Karpas-422 (cell line): ENCODE results near the gene PXYLP1. TPM values are rescaled to one million over a fixed set of nuclear protein-coding genes. Genes with fewer than 3 reads are reported as not detected.

Source experiments
- DNase-seq: peaks from one replicate; pipeline ENCODE4 v3.0.0-alpha.2; 2015
- H2AFZ ChIP-seq: fragments of 200-600 bp; sonication (generic); 2 replicates; pipeline ENCODE4 v1.6.1; 2014; ENCODE audit warnings: antibody characterized with exemption, low read length, mixed read lengths
- H3K27ac ChIP-seq: fragments of 200-600 bp; sonication (generic); 2 replicates; pipeline ENCODE4 v1.5.1; 2014; ENCODE audit warnings: mild to moderate bottlenecking, low read length, moderate library complexity
- H3K27me3 ChIP-seq: fragments of 200-600 bp; sonication (generic); 2 replicates; pipeline ENCODE4 v1.6.1; 2014; ENCODE audit warnings: low read length, mixed read lengths
- H3K36me3 ChIP-seq: fragments of 200-600 bp; sonication (generic); 2 replicates; pipeline ENCODE4 v1.6.1; 2014; ENCODE audit warnings: low read length, mixed read lengths; ENCODE audit not compliant: insufficient read depth
- H3K4me1 ChIP-seq: fragments of 200-600 bp; sonication (generic); 2 replicates; pipeline ENCODE4 v1.6.1; 2014; ENCODE audit warnings: mild to moderate bottlenecking, low read length, mixed read lengths
- H3K4me2 ChIP-seq: fragments of 200-600 bp; sonication (generic); 2 replicates; pipeline ENCODE4 v1.6.1; 2014; ENCODE audit warnings: low read length, low read depth, mild to moderate bottlenecking; ENCODE audit not compliant: poor library complexity, severe bottlenecking
- H3K4me3 ChIP-seq: fragments of 200-600 bp; sonication (generic); 2 replicates; pipeline ENCODE4 v1.5.1; 2014; ENCODE audit warnings: mild to moderate bottlenecking, antibody characterized with exemption, low read length, mixed read lengths
- H3K79me2 ChIP-seq: fragments of 200-600 bp; sonication (generic); 2 replicates; pipeline ENCODE4 v1.6.1; 2014; ENCODE audit warnings: mild to moderate bottlenecking, low read length, mixed read lengths
- H3K9ac ChIP-seq: fragments of 200-600 bp; sonication (generic); 2 replicates; pipeline ENCODE4 v1.6.0; 2014; ENCODE audit warnings: low read length
- H3K9me2 ChIP-seq: fragments of 200-600 bp; sonication (generic), shearing (Covaris generic); replicated peaks from 2 replicates; pipeline ENCODE4 v1.6.0; 2014; ENCODE audit warnings: mild to moderate bottlenecking, low read length, moderate library complexity; ENCODE audit not compliant: insufficient read depth
- H3K9me3 ChIP-seq: fragments of 300-700, 200-600 bp; sonication (generic); 2 replicates; pipeline ENCODE4 v1.6.1; 2014; ENCODE audit warnings: low read length, mixed read lengths
- H4K20me1 ChIP-seq: fragments of 200-600 bp; sonication (generic); 2 replicates; pipeline ENCODE4 v1.6.1; 2014; ENCODE audit warnings: mild to moderate bottlenecking, antibody characterized with exemption, low read length, low read depth; ENCODE audit not compliant: insufficient read depth
- total RNA-seq: library from RNA; depleted of rRNA; stranded (reverse); fragments of >200 nt; shearing (Covaris generic); gene quantifications from 2 replicates; pipeline ENCODE4 v1.2.3, GENCODE V29; 2014; ENCODE audit warnings: low replicate concordance

Gene PXYLP1
- total RNA-seq, 1 experiment from 2014 or later = 4.6 TPM

DNA sequence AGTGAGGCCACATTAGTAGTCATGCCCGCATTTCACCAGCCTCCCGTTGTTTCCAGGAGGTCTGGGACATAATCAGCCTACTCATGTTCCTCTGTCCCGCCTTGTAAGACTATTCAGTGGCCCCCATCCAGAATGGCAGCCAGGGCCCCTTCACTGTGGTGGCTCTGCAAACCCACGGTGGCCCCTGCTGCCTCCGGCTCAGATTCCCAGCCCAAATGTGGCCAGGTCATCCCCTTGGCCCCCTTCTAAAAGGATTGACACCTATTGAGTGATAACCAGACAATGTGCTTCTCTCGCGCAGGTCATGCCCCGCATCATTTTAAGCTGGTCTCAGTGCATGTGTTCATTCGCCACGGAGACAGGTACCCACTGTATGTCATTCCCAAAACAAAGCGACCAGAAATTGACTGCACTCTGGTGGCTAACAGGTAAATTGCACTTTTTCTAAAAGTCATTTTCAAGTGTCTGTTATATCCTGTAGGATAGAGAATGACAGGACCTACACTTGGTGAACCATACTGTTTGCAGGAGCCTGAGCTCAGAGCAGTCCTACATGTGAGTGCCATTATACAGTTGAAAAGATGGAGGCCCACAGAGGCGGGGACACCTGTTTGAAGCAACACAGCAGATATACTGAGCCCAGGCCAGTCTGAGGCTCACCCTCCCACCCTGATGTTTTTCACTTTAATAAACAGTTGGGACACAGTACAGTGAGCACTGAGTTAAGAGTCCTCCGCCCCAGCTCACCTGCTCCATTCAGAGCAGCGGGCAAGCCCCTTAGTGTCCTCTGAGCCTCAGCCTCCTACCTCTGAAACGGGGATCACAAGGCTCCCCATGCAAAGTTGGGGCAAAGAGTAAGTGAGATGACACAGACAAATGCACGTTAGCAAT is 47.7 kb downstream of the PXYLP1 start:
- H3K27me3 ChIP-seq = no peaks in the 10 kb centered on the region
- no peaks in the 10 kb centered on the region for H3K79me2 ChIP-seq
- H3K9me3 ChIP-seq = no peaks in the 10 kb centered on the region
- H3K4me1 ChIP-seq = no peaks in the 10 kb centered on the region
- no peak overlapping the region for H3K9ac ChIP-seq
- H3K9me2 ChIP-seq = no peaks in the 10 kb centered on the region
- no peak overlapping the region for H3K4me3 ChIP-seq
- peak; percentile 59 for DNase-seq
- H2AFZ ChIP-seq = no peak overlapping the region
- H3K36me3 ChIP-seq = no peaks in the 10 kb centered on the region
- H3K4me2 ChIP-seq = no peak overlapping the region
- no peak overlapping the region for H3K27ac ChIP-seq
- no peaks in the 10 kb centered on the region for H4K20me1 ChIP-seq

- Histone ChIP-seq H3K9ac (no peak overlapping the region), H3K9me2 (no peaks in the 10 kb centered on the region), H3K27ac (no peak overlapping the region), H3K4me2 (no peak overlapping the region), H3K27me3 (no peaks in the 10 kb centered on the region), H3K36me3 (no peaks in the 10 kb centered on the region), H3K9me3 (no peaks in the 10 kb centered on the region), H3K4me3 (no peak overlapping the region), H3K4me1 (no peaks in the 10 kb centered on the region), H2AFZ (no peak overlapping the region), H3K79me2 (no peaks in the 10 kb centered on the region), H4K20me1 (no peaks in the 10 kb centered on the region)
- DNase-seq = no peak
These were observed 48.5 kb downstream of the PXYLP1 start for GRCh38 chr3:141280086-141280485.

- no peak for DNase-seq
- H3K4me1 ChIP-seq = no peaks in the 10 kb centered on the region
- no peaks in the 10 kb centered on the region for H3K9me3 ChIP-seq
- no peaks in the 10 kb centered on the region for H3K9me2 ChIP-seq
- no peaks in the 10 kb centered on the region for H3K27me3 ChIP-seq
- H3K79me2 ChIP-seq = no peaks in the 10 kb centered on the region
- no peaks in the 10 kb centered on the region for H3K36me3 ChIP-seq
- H3K27ac ChIP-seq = no peak overlapping the region
- H3K9ac ChIP-seq = no peak overlapping the region
- H3K4me3 ChIP-seq = no peak overlapping the region
- no peak overlapping the region for H2AFZ ChIP-seq
- no peak overlapping the region for H3K4me2 ChIP-seq
- no peaks in the 10 kb centered on the region for H4K20me1 ChIP-seq
These were observed 49.1 kb downstream of the PXYLP1 start for GRCh38 chr3:141280690-141281089.

DNA sequence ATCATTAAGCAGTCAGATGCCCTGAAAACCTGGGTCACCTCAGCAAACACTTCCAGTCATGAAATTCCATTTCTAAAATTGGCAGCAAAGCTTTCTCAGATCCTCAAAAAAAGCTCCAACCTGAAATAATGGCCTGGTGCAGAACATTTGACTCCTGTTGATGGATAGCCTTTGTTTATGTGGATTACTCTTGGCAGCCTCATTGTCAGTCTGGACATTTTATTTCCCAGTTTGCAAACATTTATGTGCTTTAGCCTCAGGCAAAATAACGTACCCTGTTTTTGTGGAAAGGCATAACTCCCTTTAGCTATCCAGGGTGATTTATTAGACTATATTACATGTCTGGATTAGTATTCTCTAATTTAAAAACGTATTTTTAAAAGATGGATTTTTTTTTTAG is 53.9 kb downstream of the PXYLP1 start:
- no peaks in the 10 kb centered on the region for H3K36me3 ChIP-seq
- H3K79me2 ChIP-seq = no peaks in the 10 kb centered on the region
- no peaks in the 10 kb centered on the region for H3K9me3 ChIP-seq
- H3K4me2 ChIP-seq = no peak overlapping the region
- H3K27ac ChIP-seq = no peak overlapping the region
- H3K4me1 ChIP-seq = no peaks in the 10 kb centered on the region
- H2AFZ ChIP-seq = no peak overlapping the region
- no peak overlapping the region for H3K9ac ChIP-seq
- H3K27me3 ChIP-seq = no peaks in the 10 kb centered on the region
- H3K4me3 ChIP-seq = no peak overlapping the region
- H4K20me1 ChIP-seq = no peaks in the 10 kb centered on the region
- no peak for DNase-seq
- no peaks in the 10 kb centered on the region for H3K9me2 ChIP-seq

GRCh38 chr3:141286856-141287255 is 55.2 kb downstream of the PXYLP1 start:
- Histone ChIP-seq H3K9ac (no peak overlapping the region), H3K27me3 (no peaks in the 10 kb centered on the region), H3K27ac (no peak overlapping the region), H3K9me2 (no peaks in the 10 kb centered on the region), H3K36me3 (no peaks in the 10 kb centered on the region), H3K9me3 (no peaks in the 10 kb centered on the region), H4K20me1 (no peaks in the 10 kb centered on the region), H3K4me3 (no peak overlapping the region), H2AFZ (no peak overlapping the region), H3K4me2 (no peak overlapping the region), H3K4me1 (no peaks in the 10 kb centered on the region), H3K79me2 (no peaks in the 10 kb centered on the region)
- no peak for DNase-seq

DNA sequence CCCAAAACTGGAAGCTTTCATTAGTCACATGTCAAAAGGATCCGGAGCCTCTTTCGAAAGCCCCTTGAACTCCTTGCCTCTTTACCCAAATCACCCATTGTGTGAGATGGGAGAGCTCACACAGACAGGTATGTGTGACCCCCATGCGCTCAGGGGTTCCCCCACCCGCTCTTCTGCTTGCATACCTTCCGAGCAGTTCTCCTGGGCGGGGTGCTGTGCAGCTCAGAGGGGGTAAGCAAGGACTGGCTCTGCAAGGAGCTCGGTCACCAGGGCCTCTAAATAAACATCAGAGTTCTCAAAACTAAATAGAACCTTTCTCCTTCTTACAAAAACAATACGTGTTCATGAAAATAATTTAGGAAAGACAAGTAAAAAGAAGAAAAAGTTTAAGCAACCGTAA is 55.7 kb downstream of the PXYLP1 start:
- Histone ChIP-seq H3K9ac (no peak overlapping the region), H3K36me3 (no peaks in the 10 kb centered on the region), H2AFZ (no peak overlapping the region), H3K27ac (no peak overlapping the region), H4K20me1 (no peaks in the 10 kb centered on the region), H3K27me3 (no peaks in the 10 kb centered on the region), H3K9me2 (no peaks in the 10 kb centered on the region), H3K9me3 (no peaks in the 10 kb centered on the region), H3K79me2 (no peaks in the 10 kb centered on the region), H3K4me2 (no peak overlapping the region), H3K4me1 (no peaks in the 10 kb centered on the region), H3K4me3 (no peak overlapping the region)
- DNase-seq = no peak

DNA sequence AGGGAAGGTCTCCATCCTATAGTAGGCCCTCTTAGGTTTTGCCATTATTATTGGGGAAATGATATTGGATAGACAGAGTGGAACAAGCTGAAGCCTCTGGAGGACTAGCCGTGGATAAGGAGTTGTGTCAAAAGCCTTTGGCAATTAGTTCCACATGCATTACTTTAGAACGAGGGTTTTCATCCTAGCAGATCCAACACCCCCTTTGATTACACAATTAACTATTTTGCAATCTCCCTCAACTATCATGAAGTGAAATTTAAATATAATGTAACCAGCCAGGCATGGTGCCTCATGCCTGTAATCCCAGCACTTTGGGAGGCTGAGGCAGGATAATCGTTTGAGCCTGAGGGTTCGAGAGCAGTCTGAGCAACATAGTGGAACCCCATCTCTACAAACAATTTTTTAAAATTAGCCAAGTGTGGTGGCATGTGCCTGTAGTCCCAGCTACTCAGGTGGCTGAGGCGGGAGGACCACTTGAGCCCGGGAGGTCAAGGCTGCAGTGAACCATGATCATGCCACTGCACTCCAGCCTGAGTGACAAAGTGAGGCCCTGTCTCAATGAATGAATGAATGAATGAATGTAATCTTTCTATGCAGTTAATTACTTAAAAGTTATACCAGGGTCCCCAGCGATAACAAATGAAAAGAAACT is 56.8 kb downstream of the PXYLP1 start:
- no peak overlapping the region for H3K4me2 ChIP-seq
- no peak overlapping the region for H3K4me3 ChIP-seq
- no peak overlapping the region for H3K27ac ChIP-seq
- no peaks in the 10 kb centered on the region for H3K9me2 ChIP-seq
- DNase-seq = no peak
- no peaks in the 10 kb centered on the region for H4K20me1 ChIP-seq
- no peaks in the 10 kb centered on the region for H3K36me3 ChIP-seq
- H3K4me1 ChIP-seq = no peaks in the 10 kb centered on the region
- H3K27me3 ChIP-seq = no peaks in the 10 kb centered on the region
- no peaks in the 10 kb centered on the region for H3K9me3 ChIP-seq
- no peak overlapping the region for H2AFZ ChIP-seq
- H3K79me2 ChIP-seq = no peaks in the 10 kb centered on the region
- H3K9ac ChIP-seq = no peak overlapping the region

- Histone ChIP-seq H3K27ac (no peak overlapping the region), H3K36me3 (no peaks in the 10 kb centered on the region), H3K9ac (no peak overlapping the region), H3K4me2 (no peak overlapping the region), H3K9me3 (no peaks in the 10 kb centered on the region), H2AFZ (no peak overlapping the region), H4K20me1 (no peaks in the 10 kb centered on the region), H3K9me2 (no peaks in the 10 kb centered on the region), H3K27me3 (no peaks in the 10 kb centered on the region), H3K4me3 (no peak overlapping the region), H3K4me1 (peaks cover 3% of the 10 kb centered on the region; the same call in 1 of the 2 replicates), H3K79me2 (no peaks in the 10 kb centered on the region)
- DNase-seq = no peak
These were observed 57.7 kb downstream of the PXYLP1 start for GRCh38 chr3:141289228-141289772.
